Heart right ventricle (tissue), 16 donors: ENCODE data around the gene CAPN10. TPM values are rescaled to one million over a fixed set of nuclear protein-coding genes. Genes with fewer than 3 reads are reported as not detected.
A peak's percentile ranks its signal among the peaks of the same experiment; 100 is the strongest.

Source experiments
- ATAC-seq, 8 donors: fragments of 200-7000 bp; cut with Tn5 transposase; one replicate each; pipeline ENCODE4 v1.9.1; 2020; ENCODE audit warnings: mild to moderate bottlenecking in 8 of 8, moderate library complexity in 8 of 8, moderate number of reproducible peaks in 1 of 8
- DNase-seq, 2 donors: peaks; one replicate each; pipeline ENCODE4 v3.0.0-alpha.2; 2020
- H3K27ac ChIP-seq, 10 donors: fragments of 200-600 bp; sonication (generic) in 2 of 10; one replicate each; pipeline versions ENCODE4 v1.5.0 to v1.8.0; 2020 to 2022; ENCODE audit warnings: mild to moderate bottlenecking in 3 of 10
- H3K27me3 ChIP-seq, 7 donors: fragments of 200-600 bp; one replicate each; pipeline ENCODE4 v1.8.0; 2021 to 2022; ENCODE audit warnings: mild to moderate bottlenecking in 2 of 7
- H3K36me3 ChIP-seq, 9 donors: fragments of 200-600 bp; sonication (generic) in 1 of 9; one replicate each; pipeline versions ENCODE4 v1.5.0 to v1.8.0; 2020 to 2022; ENCODE audit warnings: mild to moderate bottlenecking in 2 of 9
- H3K4me1 ChIP-seq, 9 donors: fragments of 200-600 bp; sonication (generic) in 1 of 9; one replicate each; pipeline versions ENCODE4 v1.5.0 to v1.8.0; 2020 to 2022; ENCODE audit warnings: mild to moderate bottlenecking in 4 of 9
- H3K4me3 ChIP-seq, 10 donors: fragments of 200-600 bp; sonication (generic) in 2 of 10; one replicate each; pipeline versions ENCODE4 v1.5.0 to v1.8.0; 2020 to 2022; ENCODE audit warnings: mild to moderate bottlenecking in 7 of 10, moderate library complexity in 2 of 10
- H3K9me3 ChIP-seq, 11 donors: fragments of 200-600 bp in 10 of 11; sonication (generic) in 2 of 11; one replicate each; pipeline versions ENCODE4 v1.5.0 to v1.8.0; 2013 to 2022; ENCODE audit warnings: mild to moderate bottlenecking in 2 of 11, control low read depth in 1 of 11, moderate library complexity in 1 of 11
- WGBS, 2 donors: extraction: QIAGEN DNeasy Blood & Tissue Kit; methylation state at CpG; one replicate each; pipeline ENCODE4 v1.1.7; 2013; ENCODE audit warnings: inconsistent platforms in 1 of 2; 5-methylcytosine and 5-hydroxymethylcytosine counted together
- intact Hi-C, 10 donors: fragments of 100-400 bp; cut with DNase I; formaldehyde crosslinking; loops; one replicate each; pipeline versions ENCODE4 v1.11.1 to v1.14.2; 2022
- polyA plus RNA-seq, 2 donors: library from polyadenylated mRNA; stranded (reverse); fragments of 200-250 nt; gene quantifications; one replicate each; pipeline ENCODE4 v1.2.3, GENCODE V29; 2013
- total RNA-seq, 10 donors: library from RNA; stranded (reverse); fragmentation: NEBNext Ultra II Directional in 3 of 10; extraction: Animal tissue kit (Norgen Biotek cat#: 25700) in 3 of 10; gene quantifications; one replicate each; pipeline versions ENCODE4 v1.2.1 to v1.2.4, GENCODE V29; 2021 to 2023
- TF ChIP-seq, protein P1 (sequence below), 9 donors: fragments of 200-600 bp; sonication (generic) in 2 of 9; IDR thresholded peaks; one replicate each; pipeline versions ENCODE4 v1.5.0 to v1.8.0; 2021 to 2022; ENCODE audit warnings: antibody characterized with exemption in 9 of 9, mild to moderate bottlenecking in 5 of 9, moderate library complexity in 1 of 9
- donor health status: Arrhythmogenic right ventricular cardiomyopathy.
- donor health status: ischemic (EF 13 %, LVEDD 7.1; RV severe dilation, severe dysfunction).
- donor health status: healthy with polysubstance abuse.
- donor health status: DM: no; HTN: yes; CAD: no.
- donor health status: DM: no; HTN: no; CAD: no.
- donor health status: ischemic (EF 25% LVEDD 6.9; RV normal size, moderate dysfunction).
- donor health status: ischemic (EF 25% LVEDD 5.7; RV mildly dilated, moderate dysfunction).
- donor health status: healthy.
- donor health status: DM: yes; HTN: yes; CAD: no.
- donor health status: Ischemic cardiomyopathy.
- donor health status: ischemic (EF 35%, LVEDD 5.7; RV mildly dilated, moderate dysfunction).
- donor health status: nonischemic (EF 11% LVEDD 7.7; RV severe dilation, severe dysfunction).
- donor health status: DM: yes; HTN: yes; CAD: no.
- donor health status: PGD.
- donor health status: ischemic (EF 29% LVEDD 5.4; RV normal size, mild dysfunction).
- donor health status: nonischemic (EF 23%, LVEDD 6.1; RV moderate dilation, normal function).

Gene CAPN10
- total and polyA plus RNA-seq, 12 donors: 16.8 to 89.5 (median 21.0) TPM

DNA sequence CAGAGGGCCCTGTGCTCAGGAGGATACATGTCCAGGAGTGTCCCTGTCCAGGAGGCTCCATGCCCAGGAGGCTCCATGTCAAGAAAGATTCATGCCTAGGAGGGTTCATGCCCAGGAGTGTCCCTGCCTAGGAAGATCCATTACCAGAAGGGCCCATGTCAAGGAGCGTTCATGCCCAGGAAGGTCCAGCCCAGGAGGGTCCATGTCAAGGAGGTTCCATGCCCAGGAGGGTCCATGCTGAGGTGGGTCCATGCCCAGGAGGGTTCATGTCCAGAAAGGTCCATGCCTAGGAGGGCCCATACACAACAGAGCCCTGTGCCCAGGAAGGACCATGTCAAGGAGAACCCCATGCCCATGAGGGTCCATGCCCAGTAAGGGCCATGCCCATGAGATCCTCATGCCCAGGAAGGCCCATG, 45.8 kb downstream of the CAPN10 start:
- WGBS, 2 donors: 97 to 100% methylated on average over 1 of the region's 1 CpG
- peaks cover 0 to 12% (median 7%) of the 10 kb centered on the region in 11 donors for H3K9me3 ChIP-seq
- no peak overlapping the region for H3K27ac ChIP-seq
- peak in 1 of 8 donors; percentile 8 for ATAC-seq
- no peak for DNase-seq
- peaks cover 0 to 3% (median 0%) of the 10 kb centered on the region in 9 donors for H3K4me1 ChIP-seq
- peaks cover 0 to 8% (median 0%) of the 10 kb centered on the region in 9 donors for H3K36me3 ChIP-seq
- peaks cover 0 to 5% (median 0%) of the 10 kb centered on the region in 7 donors for H3K27me3 ChIP-seq
- intact Hi-C loops: no loop called here
- TF ChIP-seq, protein P1, sequence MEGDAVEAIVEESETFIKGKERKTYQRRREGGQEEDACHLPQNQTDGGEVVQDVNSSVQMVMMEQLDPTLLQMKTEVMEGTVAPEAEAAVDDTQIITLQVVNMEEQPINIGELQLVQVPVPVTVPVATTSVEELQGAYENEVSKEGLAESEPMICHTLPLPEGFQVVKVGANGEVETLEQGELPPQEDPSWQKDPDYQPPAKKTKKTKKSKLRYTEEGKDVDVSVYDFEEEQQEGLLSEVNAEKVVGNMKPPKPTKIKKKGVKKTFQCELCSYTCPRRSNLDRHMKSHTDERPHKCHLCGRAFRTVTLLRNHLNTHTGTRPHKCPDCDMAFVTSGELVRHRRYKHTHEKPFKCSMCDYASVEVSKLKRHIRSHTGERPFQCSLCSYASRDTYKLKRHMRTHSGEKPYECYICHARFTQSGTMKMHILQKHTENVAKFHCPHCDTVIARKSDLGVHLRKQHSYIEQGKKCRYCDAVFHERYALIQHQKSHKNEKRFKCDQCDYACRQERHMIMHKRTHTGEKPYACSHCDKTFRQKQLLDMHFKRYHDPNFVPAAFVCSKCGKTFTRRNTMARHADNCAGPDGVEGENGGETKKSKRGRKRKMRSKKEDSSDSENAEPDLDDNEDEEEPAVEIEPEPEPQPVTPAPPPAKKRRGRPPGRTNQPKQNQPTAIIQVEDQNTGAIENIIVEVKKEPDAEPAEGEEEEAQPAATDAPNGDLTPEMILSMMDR (IDR thresholded peaks at IDR 0.05): no peak
- H3K4me3 ChIP-seq: no peak overlapping the region

DNA sequence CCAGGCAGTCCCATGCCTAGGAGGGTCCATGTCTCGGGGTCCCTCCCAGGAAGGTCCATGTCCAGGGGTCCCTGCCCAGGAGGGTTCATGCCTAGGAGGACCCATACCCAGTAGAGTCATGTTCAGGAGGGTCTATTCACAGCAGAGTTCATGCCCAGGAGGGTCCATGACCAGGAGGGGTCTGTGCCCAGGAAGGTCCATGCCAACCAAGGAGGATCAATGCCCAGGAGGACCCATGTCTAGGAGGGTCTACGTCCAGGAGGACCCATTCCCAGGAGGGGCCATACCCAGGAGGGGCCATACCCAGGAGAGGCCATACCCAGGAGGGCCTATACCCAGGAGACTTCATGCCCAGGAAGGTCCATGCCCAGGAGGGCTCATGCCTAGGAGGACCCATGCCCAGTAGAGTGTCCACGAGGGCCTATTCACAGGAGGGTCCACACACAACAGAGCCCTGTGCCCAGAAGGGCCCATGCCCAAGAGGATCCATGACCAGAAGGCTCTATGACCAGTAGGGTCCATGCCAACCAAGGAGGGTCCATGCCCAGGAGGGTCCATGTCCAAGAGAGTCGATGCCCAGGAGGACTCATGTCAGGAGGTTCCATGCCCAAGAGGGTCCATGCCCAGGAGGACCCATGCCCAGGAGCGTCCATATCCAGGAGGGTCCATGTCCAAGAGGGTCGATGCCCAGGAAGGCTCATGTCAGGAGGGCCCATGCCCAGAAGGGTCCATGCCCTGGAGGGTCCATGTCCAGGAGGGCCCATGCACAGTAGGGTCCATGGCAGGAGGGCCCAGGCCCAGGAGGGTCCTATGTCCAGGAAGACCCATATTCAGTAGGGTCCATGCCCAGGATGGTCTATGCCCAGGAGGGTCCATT, 48.8 kb downstream of the CAPN10 start:
- H3K4me3 ChIP-seq: no peak overlapping the region
- intact Hi-C loops: no loop called here
- TF ChIP-seq, protein P1 (IDR thresholded peaks at IDR 0.05): no peak
- DNase-seq: no peak
- H3K9me3 ChIP-seq: peaks cover 0 to 12% (median 7%) of the 10 kb centered on the region in 11 donors
- H3K27me3 ChIP-seq: peaks cover 0 to 8% (median 0%) of the 10 kb centered on the region in 7 donors
- 75 to 80% methylated on average over 6 of the region's 6 CpGs for WGBS, 2 donors
- H3K36me3 ChIP-seq: peaks cover 0 to 2% (median 0%) of the 10 kb centered on the region in 9 donors
- H3K4me1 ChIP-seq: no peaks in the 10 kb centered on the region
- no peak overlapping the region for H3K27ac ChIP-seq
- no peak for ATAC-seq

DNA sequence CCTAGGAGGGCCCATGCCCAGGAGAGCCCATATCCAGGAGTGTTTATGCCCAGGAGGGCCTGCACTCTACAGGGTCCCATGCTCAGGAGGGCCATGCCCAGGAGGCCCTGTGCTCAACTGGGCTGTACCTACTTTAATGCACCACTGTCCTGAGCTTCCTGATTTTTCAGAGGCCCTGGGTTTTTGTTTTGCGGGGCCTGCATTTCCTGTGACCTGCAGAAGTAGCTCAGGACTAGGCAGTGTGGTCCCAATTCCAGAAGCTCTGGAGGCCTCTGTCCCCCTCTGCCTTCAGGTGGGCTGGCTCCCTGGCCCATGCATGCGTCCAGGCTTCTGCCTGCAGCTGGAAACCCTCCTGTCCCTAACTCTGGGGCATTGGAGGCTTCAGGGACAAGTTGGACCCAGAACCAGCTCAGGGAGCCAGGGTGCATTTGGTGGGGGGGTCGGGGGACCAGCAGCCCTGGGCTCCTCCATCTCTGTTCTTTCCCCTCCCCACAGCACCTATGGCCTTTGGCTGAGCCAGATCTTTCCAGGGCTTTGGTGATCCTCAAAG, 49.5 kb downstream of the CAPN10 start:
- intact Hi-C loops: no loop called here
- DNase-seq: no peak
- 63 to 73% methylated on average over 3 of the region's 3 CpGs for WGBS, 2 donors

DNA sequence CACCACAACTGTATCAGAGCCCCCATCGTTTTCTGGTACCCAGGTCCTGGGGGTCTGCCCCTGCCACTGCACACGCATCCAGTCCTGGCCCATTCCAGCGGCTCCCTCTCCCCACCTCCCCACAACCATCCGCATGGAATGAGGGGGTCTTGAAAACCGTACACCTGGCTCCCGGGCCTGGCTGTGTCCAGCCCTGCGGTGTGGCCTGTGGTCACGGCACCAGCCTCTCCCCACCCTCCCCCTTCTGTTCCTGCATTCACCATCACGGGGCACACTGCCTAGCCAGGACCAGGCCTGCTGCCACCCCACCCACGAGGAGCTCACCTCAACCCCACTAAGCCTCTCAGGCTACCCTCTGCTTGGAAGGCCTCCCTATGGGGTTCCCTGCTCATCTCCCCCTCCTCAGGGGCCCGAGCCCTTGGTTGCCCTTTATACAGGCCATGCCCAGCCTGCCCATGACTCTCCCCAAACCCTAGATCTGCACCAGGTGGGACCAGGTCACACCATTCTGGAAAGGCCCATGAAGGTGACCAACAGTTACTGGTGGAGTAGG, 50.1 kb downstream of the CAPN10 start:
- H3K9me3 ChIP-seq: peaks cover 0 to 12% (median 7%) of the 10 kb centered on the region in 11 donors
- no peak overlapping the region for H3K27ac ChIP-seq
- no peak for DNase-seq
- WGBS, 2 donors: 77 to 79% methylated on average over 11 of the region's 11 CpGs
- peaks cover 0 to 8% (median 0%) of the 10 kb centered on the region in 7 donors for H3K27me3 ChIP-seq
- ATAC-seq: peak in 1 of 8 donors; percentile 19
- TF ChIP-seq, protein P1 (IDR thresholded peaks at IDR 0.05): no peak
- intact Hi-C loops: no loop called here
- no peaks in the 10 kb centered on the region for H3K36me3 ChIP-seq
- no peaks in the 10 kb centered on the region for H3K4me1 ChIP-seq
- no peak overlapping the region for H3K4me3 ChIP-seq

More for the DNA sequence above, 49.5 kb downstream of the CAPN10 start:
- peaks cover 0 to 8% (median 0%) of the 10 kb centered on the region in 7 donors for H3K27me3 ChIP-seq
- no peaks in the 10 kb centered on the region for H3K4me1 ChIP-seq
- TF ChIP-seq, protein P1 (IDR thresholded peaks at IDR 0.05): no peak
- no peak overlapping the region for H3K27ac ChIP-seq
- no peaks in the 10 kb centered on the region for H3K36me3 ChIP-seq
- H3K4me3 ChIP-seq: no peak overlapping the region
- no peak for ATAC-seq
- H3K9me3 ChIP-seq: peaks cover 0 to 12% (median 7%) of the 10 kb centered on the region in 11 donors
